HG03175 (cell line): ENCODE measurements around the gene HOXC6.
"Not testable (repeated sequence)": the region's sequence is repeated elsewhere in the genome, so short reads cannot be mapped to it uniquely, and the experiment has no call there.

ENCODE experiments used
- ATAC-seq: cut with Tn5 transposase; IDR thresholded peaks from one replicate; pipeline ENCODE4 v1.9.1; 2021; ENCODE audit warnings: mild to moderate bottlenecking, moderate library complexity; ENCODE audit not compliant: unreplicated experiment

Gene HOXC6

DNA sequence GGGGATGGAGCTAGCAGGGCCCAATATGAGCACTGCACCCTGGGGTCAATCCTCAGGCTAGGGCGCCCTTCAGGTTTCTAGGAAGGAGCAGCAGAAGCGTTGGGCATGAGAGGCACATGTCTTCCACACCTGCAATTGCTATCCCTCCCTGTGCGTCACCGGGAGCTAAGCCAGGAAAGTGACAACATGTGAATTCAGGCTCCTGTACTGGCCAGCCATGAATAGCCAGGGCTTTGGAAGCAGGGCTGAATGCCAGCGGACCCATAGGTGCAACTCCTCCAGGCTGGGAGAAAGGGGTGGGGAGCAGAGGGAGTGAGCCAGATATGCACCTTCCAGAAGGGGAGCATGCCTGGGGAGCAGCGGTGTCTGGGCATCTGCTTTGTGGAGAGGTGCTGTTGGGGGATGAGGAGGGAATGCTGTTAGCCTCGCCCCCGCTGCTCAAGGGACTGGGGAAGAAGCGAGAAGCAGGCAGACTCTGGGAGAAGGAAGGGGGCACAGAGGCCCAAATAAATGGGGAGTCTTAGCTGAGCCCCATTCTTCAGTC lies 10.7 kb downstream of the HOXC6 start:
- no peak for ATAC-seq

DNA sequence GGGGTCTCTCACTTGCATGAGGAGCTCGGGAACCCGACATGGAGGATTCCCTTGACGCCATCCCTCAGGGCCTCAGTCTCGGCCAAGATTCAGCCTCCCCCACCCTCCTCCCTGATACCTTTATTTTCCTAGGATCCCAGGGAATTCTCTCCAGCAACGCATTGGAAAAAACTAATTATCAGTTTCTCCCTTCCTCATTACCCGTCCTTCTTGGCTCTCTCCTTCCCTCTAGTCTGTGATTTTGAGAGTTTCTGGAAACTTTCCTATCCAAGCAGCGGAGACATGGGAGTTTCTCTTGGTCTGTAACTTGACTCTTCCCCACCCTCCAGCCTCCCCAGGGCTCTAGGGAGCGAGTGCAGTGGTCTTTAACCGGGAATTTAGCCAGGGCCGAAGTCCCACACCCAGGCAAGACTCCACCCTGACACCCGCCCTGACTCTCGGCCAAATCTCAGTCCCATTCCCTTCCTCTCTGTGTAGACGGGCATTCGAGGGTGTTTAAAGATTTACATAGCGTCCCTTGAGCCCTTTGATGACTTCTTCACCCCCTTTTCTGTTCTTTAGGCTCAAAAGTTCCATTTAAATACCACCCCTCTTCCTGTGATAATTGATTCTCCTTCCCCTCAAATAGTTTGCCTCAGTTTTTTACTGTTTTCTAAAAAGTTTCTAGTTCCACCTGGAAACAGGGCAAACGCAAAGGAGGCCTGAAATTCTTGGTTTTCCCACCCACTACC lies 11.3 kb downstream of the HOXC6 start:
- no peak for ATAC-seq

DNA sequence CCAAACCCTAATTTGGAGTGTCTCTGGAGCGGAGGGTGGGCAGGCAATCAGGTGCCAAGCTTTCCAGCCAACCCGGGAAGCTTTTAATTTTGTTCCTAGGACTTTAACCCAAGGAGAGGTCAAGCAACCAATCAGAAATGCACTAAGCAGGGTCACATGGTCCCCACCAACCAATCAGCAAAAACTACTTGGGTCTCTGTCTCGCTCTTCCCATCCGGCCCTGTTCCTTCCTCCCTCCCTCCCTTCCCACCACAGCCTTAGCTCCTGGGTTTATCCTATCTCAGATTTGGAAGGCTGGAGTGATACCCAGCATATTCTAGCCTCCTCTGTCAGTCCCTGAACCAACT lies 11.9 kb downstream of the HOXC6 start:
- no peak for ATAC-seq

DNA sequence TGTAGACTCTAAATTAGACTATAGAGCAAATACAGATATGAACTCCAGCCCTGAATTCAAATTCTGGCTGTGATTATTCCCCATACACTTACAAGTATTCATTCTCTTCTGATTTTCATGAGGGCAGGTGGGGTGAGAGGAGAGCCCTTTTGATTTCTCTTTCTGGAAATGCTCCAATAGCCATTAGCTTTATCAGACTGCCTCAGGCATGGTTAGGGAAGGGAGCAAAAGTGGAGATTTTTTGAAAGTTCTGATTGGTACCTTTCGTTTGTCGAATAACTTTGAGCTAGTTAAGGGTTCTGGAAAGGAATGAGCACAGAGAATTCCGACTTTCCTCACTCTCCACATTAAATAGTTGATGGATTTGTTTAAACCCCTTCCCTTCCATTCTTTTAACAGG lies 12.4 kb downstream of the HOXC6 start:
- no peak for ATAC-seq

GRCh38 chr12:54041097-54041690 lies 13.0 kb downstream of the HOXC6 start:
- no peak for ATAC-seq

DNA sequence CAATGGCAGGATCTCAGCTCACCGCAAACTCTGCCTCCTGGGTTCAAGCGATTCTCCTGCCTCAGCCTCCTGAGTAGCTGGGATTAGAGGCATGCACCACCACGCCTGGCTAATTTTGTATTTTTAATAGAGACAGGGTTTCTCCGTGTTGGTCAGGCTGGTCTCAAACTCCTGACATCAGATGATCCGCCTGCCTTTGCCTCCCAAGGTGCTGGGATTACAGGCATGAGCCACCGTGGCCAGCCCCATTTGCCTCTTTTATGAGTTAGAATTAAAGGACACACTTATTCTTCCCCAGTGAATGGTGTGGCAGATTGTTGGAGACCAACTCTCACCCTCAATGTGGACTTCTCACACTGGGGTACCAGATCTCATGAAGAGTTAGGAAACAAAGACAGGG lies 13.8 kb downstream of the HOXC6 start:
- not testable (repeated sequence) for ATAC-seq

GRCh38 chr12:54042970-54043853 lies 15.0 kb downstream of the HOXC6 start:
- no peak for ATAC-seq

- ATAC-seq: no peak
These were observed 16.3 kb downstream of the HOXC6 start for GRCh38 chr12:54044425-54045103.

DNA sequence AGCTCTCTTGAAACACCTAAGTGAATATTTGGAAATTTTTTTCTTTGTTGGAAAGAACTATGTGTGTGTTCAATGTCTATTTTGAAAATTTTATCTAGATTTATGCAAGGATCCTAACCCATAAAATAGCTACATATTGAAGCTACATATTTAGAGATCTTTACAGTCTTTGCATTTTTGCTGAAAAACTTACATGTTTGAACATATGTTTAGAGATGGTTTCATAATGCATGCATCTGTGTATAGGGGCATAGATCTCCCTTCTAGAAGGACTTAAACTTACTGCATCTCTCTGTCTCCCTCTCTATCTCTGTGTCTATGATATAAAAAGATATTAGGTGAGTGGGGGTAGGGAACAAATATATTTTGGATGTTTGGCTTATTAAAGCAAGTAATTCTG lies 17.2 kb downstream of the HOXC6 start:
- ATAC-seq: no peak

DNA sequence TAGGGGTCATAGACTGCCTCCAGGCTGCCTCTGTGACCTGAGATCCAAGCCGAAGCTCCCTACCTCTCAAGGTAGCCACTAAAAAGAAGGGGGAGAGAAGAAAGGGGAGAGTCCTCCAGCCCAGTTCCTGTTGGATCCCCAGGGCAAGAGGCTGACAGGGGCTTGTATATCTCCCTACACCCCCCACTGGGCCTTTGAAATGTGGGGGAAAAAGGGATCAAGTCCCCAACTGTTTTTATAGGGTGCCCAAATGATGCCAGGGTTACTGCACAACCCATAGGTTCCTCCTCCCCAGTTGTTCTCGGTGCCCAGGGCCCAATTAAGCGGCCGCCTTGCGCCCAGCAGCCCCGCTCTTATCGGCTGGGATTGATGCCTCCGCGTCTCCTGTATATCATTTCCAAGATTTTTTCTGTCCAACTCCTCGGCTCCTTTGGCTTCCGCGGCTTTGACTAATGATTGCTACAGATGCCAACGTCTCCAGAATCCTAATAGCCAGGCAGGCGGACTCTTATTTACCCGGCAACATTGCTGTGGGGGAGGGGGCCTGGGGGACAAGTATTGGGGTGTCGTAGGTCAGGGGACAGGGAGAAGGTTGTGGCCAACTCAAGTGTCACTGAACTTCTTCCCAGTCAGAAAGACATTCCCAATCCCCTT lies 17.8 kb downstream of the HOXC6 start:
- no peak for ATAC-seq

- no peak for ATAC-seq
These were observed 18.5 kb downstream of the HOXC6 start for GRCh38 chr12:54046809-54047159.

- no peak for ATAC-seq
These were observed 19.1 kb downstream of the HOXC6 start for GRCh38 chr12:54047160-54047963.

- ATAC-seq: no peak
These were observed 19.7 kb downstream of the HOXC6 start for GRCh38 chr12:54047964-54048303.

DNA sequence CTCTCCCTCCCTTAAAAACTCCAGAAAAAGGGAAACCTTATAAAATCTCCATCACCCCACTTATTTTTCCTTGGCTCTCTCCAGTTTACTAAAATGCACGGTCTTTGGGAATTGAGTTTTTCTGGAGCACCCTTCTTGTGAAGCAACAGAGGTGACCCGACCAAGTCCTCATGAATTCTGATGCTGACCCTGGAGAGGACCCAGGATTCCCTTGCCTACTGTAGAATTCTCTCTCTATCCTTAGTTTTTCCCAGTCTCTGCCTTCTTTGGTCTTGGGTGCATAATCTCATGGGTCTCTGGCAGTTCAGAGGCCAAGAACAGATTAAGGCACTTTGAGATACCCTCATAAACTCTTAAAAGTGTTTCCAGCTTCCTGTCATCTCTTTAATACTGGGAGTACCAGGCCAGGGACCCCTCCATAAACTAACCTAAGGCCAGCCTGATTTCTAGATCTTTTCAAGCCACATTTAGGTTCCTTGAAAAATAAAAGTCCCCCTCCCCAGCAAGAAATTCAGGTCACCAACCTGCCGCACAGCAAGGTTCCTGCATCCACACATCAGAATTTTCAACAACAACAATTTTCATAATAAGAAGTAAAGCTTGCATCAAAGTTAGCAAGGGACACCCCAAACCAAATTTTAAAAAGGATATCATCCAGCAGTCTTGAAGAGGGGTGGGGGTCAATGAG lies 20.3 kb downstream of the HOXC6 start:
- ATAC-seq: no peak

- ATAC-seq: no peak
These were observed 20.9 kb downstream of the HOXC6 start for GRCh38 chr12:54049108-54049507.

GRCh38 chr12:54050482-54050810 lies 22.2 kb downstream of the HOXC6 start:
- no peak for ATAC-seq

DNA sequence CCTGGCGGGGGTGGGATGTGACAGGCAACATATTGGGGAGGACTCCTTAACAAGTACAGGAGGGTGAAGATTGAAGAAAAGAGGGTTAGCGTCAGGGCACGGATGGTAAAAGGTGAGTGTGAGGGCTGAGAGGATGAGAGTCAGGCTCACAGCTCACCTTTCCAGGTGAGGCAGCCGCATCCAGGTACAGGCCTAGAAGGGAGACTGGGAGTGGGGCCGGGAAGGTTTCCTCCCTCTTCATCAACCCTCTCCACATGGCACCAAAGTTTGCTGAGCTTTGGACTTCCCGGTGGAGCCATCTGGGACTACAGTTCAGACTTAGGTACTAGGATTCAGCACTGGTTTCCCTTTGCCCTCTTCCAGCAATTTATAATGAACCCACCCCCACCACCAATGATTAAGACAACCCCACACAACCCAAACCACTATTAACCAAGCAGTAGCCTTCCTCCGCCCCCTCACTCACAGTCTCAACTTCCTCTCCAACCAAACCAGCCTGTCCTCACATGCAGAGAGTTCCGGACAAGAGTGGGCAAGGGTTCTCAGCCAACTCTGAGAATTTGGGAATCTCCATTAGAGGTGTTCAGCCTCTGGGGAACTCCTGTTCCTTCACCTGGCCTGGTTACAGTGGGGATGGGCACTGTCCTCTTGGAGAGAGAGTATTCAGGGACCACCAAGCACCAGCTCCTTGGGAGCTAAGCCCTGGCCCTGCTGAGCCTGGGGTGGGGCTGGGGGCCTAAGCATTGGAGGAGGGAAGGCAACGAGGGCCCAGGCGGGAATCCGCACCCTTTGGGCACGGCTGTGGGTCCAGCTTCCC lies 23.0 kb downstream of the HOXC6 start:
- no peak for ATAC-seq

- ATAC-seq: no peak
These were observed 23.7 kb downstream of the HOXC6 start for GRCh38 chr12:54051874-54052437.
